Uterus (tissue), 4 donors: ENCODE data around the gene PSMA5. TPM values are rescaled to one million over a fixed set of nuclear protein-coding genes. Genes with fewer than 3 reads are reported as not detected.
A peak's percentile ranks its signal among the peaks of the same experiment; 100 is the strongest.

ENCODE experiments used
- DNase-seq, 2 donors: peaks; one replicate each; pipeline ENCODE4 v3.0.0-alpha.2; 2019 to 2020
- H3K27ac ChIP-seq, 2 donors: fragments of 200-600 bp; sonication (generic); 1 replicate in 1 of 2; 2 replicates in 1 of 2; pipeline ENCODE4 v1.5.1; 2016 to 2018
- H3K27me3 ChIP-seq, 2 donors: fragments of 200-600 bp; sonication (generic); one replicate each; pipeline ENCODE4 v1.5.1; 2018 to 2019; ENCODE audit warnings: control low read depth in 1 of 2
- H3K36me3 ChIP-seq, 2 donors: fragments of 200-600 bp; sonication (generic); one replicate each; pipeline ENCODE4 v1.5.1; 2019; ENCODE audit warnings: control low read depth in 1 of 2
- H3K4me1 ChIP-seq, 2 donors: fragments of 200-600 bp; sonication (generic); one replicate each; pipeline ENCODE4 v1.5.1; 2018 to 2019; ENCODE audit warnings: control low read depth in 1 of 2
- H3K4me3 ChIP-seq, 2 donors: fragments of 200-600 bp; sonication (generic); 1 replicate in 1 of 2; 2 replicates in 1 of 2; pipeline ENCODE4 v1.5.1; 2018 to 2019; ENCODE audit warnings: mild to moderate bottlenecking in 1 of 2
- H3K9me3 ChIP-seq, 2 donors: fragments of 200-600 bp; sonication (generic); one replicate each; pipeline ENCODE4 v1.5.1; 2019; ENCODE audit warnings: control low read depth in 1 of 2
- POLR2A ChIP-seq, 2 donors: fragments of 450-650 bp; IDR thresholded peaks; one replicate each; pipeline ENCODE4 v1.6.1; 2016; ENCODE audit warnings: antibody characterized with exemption in 2 of 2, mild to moderate bottlenecking in 1 of 2, moderate library complexity in 1 of 2
- intact Hi-C: fragments of 100-400 bp; cut with DNase I; formaldehyde crosslinking; loops from one replicate; pipeline ENCODE4 v1.15.1; 2023; ENCODE audit warnings: low total_unique reads
- total RNA-seq, 4 donors: library from RNA; depleted of rRNA in 3 of 4; stranded (reverse); fragments of >200 nt in 3 of 4; gene quantifications; one replicate each; pipeline versions ENCODE4 v1.1.0 to v1.2.4, GENCODE V29; 2014 to 2023
- TF ChIP-seq, protein P1 (sequence below), 4 experiments: fragments of 200-600 bp in 2 of 4; fragments of 450-650 bp in 2 of 4; sonication (generic) in 2 of 4; IDR thresholded peaks; one replicate each; pipeline ENCODE4 v1.5.1; 2016 to 2019; ENCODE audit warnings: antibody characterized with exemption in 4 of 4, mild to moderate bottlenecking in 2 of 4, moderate library complexity in 1 of 4
- donor health status: DM: yes; HTN: yes; CAD: no.

PSMA5 gene
- total RNA-seq, 4 donors from 2014 or later = 12.6 to 65.8 (median 40.7) TPM

DNA sequence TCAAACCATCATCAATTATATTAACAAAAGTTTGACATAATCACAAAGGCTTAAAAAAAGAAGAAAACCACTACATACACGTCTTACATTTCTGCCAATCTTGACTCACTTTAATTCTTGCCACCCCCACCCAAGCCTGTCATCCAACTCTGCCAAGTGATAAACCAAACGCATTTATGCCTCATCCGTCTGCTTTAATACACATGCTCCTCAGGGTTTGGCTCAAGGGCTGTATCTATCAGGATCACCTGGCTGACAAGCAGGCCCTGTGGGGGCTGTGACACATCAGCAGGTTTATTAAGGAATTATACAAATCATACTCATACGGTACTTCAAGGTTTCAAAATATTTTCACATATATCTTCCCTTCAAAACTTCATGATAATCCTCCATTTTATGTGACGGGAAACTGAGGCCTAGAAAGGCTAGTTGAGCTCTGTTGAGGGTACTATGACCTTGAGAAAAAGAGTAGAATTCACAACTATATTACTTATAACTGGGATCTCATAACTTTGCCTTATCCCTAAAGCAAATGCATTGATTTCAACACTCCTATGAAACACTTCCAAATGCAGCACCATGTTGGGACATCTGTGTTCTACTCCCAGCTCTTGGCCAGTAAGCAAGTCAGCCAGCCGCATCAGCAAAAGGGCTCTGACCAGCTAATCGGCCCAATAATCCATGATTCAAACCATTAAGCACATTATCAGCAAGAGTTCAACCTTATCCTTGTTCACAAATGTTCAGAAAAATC, 37.2 kb downstream of the PSMA5 start:
- intact Hi-C loops = no loop called here
- Histone ChIP-seq H3K4me1 (peaks cover 0 to 18% of the 10 kb centered on the region in 2 donors), H3K27ac (peak overlapping the region; percentile 81 to 95), H3K9me3 (no peaks in the 10 kb centered on the region), H3K4me3 (no peak overlapping the region), H3K36me3 (no peaks in the 10 kb centered on the region), H3K27me3 (no peaks in the 10 kb centered on the region)
- TF ChIP-seq POLR2A (IDR thresholded peaks at IDR 0.05) = no peak
- TF ChIP-seq, protein P1, sequence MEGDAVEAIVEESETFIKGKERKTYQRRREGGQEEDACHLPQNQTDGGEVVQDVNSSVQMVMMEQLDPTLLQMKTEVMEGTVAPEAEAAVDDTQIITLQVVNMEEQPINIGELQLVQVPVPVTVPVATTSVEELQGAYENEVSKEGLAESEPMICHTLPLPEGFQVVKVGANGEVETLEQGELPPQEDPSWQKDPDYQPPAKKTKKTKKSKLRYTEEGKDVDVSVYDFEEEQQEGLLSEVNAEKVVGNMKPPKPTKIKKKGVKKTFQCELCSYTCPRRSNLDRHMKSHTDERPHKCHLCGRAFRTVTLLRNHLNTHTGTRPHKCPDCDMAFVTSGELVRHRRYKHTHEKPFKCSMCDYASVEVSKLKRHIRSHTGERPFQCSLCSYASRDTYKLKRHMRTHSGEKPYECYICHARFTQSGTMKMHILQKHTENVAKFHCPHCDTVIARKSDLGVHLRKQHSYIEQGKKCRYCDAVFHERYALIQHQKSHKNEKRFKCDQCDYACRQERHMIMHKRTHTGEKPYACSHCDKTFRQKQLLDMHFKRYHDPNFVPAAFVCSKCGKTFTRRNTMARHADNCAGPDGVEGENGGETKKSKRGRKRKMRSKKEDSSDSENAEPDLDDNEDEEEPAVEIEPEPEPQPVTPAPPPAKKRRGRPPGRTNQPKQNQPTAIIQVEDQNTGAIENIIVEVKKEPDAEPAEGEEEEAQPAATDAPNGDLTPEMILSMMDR (IDR thresholded peaks at IDR 0.05) = no peak
- no peak for DNase-seq

DNA sequence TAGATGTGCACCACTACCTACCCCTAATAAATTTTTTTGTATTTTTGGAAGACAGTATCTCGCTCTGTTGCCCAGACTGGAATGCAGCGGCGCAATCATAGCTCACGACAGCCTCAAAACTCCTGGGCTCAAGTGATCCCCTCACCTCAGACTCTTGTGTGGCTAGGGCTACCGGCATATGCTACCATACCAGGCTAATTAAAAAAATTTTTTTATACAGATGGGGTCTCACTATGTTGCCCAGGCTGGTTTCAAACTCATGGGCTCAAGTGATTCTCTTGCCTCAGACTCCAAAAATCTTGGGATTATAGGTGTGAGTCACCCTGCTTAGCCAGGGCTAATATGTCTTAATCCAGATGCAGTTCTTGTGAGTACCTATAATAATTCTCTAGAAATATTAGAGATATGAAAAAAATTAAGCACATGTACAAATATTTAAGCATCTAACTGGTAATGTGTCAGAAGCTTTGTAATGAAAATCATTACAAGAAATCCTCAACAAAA, 38.0 kb downstream of the PSMA5 start:
- Histone ChIP-seq H3K4me3 (no peak overlapping the region), H3K27me3 (no peaks in the 10 kb centered on the region), H3K4me1 (peaks cover 0 to 18% of the 10 kb centered on the region in 2 donors), H3K9me3 (no peaks in the 10 kb centered on the region), H3K36me3 (no peaks in the 10 kb centered on the region), H3K27ac (peak overlapping the region; percentile 81 to 95)
- DNase-seq = no peak
- intact Hi-C loops = no loop called here
- TF ChIP-seq, protein P1 (IDR thresholded peaks at IDR 0.05) = no peak
- TF ChIP-seq POLR2A (IDR thresholded peaks at IDR 0.05) = no peak

DNA sequence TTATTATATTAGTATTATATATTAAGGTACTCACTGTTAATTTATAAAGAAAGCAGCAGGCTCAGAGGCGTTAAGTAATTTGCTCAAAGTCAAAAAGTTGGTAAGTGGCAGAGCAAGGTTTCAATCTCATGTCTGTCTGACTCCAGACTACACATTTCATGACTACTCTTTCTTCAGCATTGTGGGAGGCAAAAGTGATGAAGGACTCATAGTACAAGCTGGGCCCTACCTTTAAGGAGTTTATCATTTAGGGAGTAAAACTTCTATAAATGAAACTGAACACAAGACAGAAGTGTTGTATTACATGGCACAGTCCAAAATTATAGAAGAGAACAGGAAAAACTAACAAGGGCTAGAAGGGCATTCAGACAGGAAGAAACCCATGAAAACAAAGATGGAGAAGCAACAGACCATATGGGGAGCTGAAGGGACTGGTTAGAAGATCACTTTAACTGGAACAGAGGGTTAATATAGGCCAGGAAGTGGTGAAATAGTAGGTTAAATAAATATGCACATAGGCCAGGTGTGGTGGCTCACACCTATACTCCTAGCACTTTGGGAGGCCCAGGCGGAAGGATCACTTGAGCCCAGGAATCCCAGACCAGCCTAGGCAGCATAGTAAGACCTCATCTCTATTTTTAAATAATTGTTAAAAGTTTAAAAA, 40.1 kb downstream of the PSMA5 start:
- peak overlapping the region in 1 of 2 donors; percentile 45 for H3K27ac ChIP-seq
- no peak for DNase-seq
- no peak for TF ChIP-seq POLR2A (IDR thresholded peaks at IDR 0.05)
- TF ChIP-seq, protein P1 (IDR thresholded peaks at IDR 0.05) = no peak
- H3K4me1 ChIP-seq = peaks cover 0 to 11% of the 10 kb centered on the region in 2 donors
- H3K27me3 ChIP-seq = no peaks in the 10 kb centered on the region
- no peaks in the 10 kb centered on the region for H3K9me3 ChIP-seq
- no peaks in the 10 kb centered on the region for H3K36me3 ChIP-seq
- H3K4me3 ChIP-seq = no peak overlapping the region
- intact Hi-C loops = no loop called here

DNA sequence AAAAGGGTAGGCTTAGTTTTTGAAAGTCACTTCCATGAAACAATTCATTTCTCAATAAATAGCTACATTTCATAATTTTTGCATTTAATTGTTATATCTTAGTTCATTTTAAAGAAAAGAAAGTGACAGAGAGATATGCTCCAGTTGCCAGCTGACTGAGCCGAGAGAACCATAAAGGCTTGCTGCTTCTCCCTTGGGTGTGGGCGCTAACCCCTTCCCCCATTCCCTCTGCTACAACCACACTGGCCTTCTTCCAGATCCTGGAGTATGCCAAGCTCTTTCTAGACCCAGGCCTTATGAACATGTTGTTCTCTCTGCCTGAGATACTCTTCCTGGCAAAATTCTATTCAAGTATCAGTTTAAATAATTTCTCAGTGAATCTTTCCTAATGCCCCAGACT, 40.8 kb downstream of the PSMA5 start:
- peaks cover 0 to 6% of the 10 kb centered on the region in 2 donors for H3K4me1 ChIP-seq
- H3K36me3 ChIP-seq = no peaks in the 10 kb centered on the region
- H3K27me3 ChIP-seq = no peaks in the 10 kb centered on the region
- H3K9me3 ChIP-seq = no peaks in the 10 kb centered on the region
- DNase-seq = peak in 1 of 2 donors; percentile 42
- H3K27ac ChIP-seq = peak overlapping the region in 1 of 2 donors; percentile 45
- H3K4me3 ChIP-seq = no peak overlapping the region
- TF ChIP-seq, protein P1 (IDR thresholded peaks at IDR 0.05) = no peak
- TF ChIP-seq POLR2A (IDR thresholded peaks at IDR 0.05) = no peak
- intact Hi-C loops = no loop called here

DNA sequence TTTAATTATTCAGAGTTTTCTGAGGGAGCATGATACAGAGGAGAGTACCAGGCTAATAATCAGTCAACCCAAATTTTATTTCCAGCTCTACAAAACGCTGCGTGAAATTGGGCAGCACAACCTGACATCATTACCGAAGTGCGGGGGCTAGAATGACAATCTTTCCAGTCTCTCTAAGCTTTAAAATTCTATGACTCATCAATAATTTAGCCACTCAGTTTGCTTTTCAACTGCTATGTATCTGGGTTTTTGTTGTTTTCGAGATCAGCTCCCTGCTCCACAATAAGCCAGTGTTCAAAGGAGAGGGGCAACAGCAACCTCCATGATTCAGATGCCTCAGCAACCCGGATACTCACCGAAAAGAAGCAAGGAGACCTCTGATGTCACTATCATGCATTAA, 42.4 kb downstream of the PSMA5 start:
- H3K9me3 ChIP-seq = no peaks in the 10 kb centered on the region
- H3K36me3 ChIP-seq = no peaks in the 10 kb centered on the region
- H3K27me3 ChIP-seq = no peaks in the 10 kb centered on the region
- no peaks in the 10 kb centered on the region for H3K4me1 ChIP-seq
- DNase-seq = no peak
- H3K4me3 ChIP-seq = no peak overlapping the region
- TF ChIP-seq, protein P1 (IDR thresholded peaks at IDR 0.05) = no peak
- TF ChIP-seq POLR2A (IDR thresholded peaks at IDR 0.05) = no peak
- no peak overlapping the region for H3K27ac ChIP-seq
- intact Hi-C loops = no loop called here
